Skeletal muscle cell (primary cell): Measurements from ENCODE around the gene WDR91.

ENCODE experiments used
- DNase-seq: peaks from one replicate; pipeline ENCODE4 v3.0.0-alpha.2; 2010; ENCODE audit warnings: low read depth
- H3K4me3 ChIP-seq: 2 replicates; pipeline ENCODE4 v1.5.1; 2011; ENCODE audit warnings: low read depth, mild to moderate bottlenecking, control low read depth, low read length, moderate library complexity

The WDR91 gene

DNA sequence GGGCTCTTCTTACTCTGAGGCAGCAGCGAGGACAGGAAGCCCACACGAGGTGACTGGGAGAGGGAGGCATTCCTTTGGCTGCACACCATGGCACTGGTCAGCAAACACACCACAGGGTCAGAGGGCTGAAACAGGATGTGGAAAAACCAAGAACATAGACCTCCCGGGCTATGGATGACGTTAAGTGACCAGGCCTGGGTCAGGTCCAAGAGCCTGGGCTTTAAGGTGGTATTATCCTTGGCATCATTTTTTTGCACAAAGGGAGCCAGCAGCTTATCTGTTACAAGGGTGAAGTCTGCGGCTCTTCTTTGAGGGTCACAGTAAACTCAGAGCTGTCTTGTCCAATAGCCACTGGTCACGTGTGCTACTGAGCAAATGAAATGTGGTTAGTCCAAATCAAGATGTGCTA is 7.0 kb downstream of the WDR91 start:
- no peak overlapping the region for H3K4me3 ChIP-seq
- no peak for DNase-seq

DNA sequence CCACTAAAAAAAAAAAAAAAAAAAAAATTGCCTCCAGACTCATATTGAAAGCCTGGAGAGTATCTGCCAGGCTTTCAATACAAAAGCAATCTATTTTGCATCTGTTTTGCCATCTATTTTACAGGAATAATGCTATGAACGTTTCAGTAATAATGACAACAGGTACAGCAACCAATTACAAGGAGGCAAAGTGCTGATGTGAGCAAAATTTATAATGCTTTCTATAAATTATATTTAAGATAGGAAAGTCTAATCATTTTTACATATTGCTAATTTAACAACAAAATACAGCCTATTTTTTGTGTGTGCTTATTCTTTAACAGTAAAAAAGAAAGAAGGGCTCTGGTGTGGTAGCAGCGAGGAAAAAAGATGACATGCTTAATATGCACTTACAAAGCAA is 10.0 kb downstream of the WDR91 start:
- no peak overlapping the region for H3K4me3 ChIP-seq
- DNase-seq: no peak

DNA sequence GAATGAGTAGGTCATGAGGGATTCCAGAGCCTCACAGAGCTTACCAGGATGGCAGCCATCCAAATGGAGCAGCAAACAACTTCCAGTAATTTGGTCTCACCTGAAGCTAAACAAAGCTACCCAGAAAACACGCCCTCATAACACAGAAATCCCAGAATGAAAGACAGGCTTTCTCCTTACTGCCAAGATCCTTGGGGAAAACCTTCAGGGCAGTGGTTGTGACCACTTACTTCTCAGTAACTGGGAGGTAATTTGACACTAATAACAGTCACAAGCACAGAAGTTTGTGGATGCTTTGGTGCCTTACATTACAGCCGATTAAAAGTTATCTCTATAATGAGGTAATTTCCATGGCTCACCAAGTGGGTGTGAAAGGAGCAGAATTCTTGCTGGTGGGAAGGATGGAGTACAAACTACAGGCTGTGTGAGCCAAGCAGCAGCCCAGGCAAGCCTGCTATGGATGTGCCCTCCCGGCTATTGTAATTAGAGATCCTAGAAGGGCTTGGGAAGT is 10.4 kb downstream of the WDR91 start:
- DNase-seq: no peak
- no peak overlapping the region for H3K4me3 ChIP-seq

DNA sequence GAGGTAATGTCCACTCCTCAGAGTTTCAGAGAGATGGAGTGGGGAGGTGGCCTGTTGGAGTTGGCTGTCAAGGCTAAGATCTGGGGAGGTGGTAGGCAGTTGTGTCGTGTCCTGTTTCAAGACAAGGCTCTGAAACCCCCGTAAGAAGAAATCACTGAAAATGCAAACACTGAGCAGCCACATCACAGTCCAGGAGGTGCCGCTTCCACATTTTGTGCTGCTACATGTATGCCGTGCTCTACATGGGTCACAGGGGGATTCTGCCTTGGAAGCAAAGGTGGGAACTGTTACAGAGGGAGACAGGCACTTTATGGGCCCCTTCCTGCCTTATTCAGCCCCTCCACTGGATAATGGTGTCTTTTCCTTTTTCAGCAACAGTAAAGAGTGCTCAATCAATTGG is 11.9 kb downstream of the WDR91 start:
- H3K4me3 ChIP-seq: no peak overlapping the region
- DNase-seq: no peak

DNA sequence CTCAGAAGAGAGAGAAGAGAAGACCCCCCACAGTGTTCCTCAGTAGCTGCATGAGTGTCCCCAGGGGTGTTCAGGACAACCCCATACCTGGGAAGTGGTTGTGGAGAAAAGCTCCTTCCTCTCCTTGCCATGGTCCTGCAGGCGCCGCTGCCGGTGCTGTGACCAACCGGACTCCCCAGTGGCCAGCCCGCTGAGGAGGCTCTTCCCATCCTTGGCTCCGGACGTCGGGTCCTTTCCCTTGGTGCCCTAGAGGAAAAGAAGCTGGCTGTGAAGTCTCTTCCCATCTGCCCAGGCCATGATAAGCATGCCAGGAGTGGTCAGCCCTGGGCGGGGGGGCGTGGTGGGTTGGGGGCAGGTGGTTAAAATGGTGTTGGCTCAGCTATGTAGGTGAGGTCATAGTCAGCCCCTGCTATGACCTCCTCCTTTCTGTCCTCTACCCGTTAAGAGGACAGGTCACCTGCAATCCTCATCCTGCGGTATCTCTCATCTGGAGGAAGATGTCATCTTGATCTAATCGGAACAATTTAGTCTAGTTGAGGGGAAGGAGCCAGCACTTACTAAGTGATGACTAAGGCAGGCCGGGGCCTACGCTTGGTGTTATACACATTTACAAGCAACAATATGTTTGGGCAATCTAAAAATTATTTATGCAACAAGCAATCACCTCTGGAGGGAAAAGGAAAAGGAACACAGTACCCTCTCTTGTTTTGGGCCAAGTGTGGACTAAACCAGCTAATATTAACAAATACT is 13.2 kb downstream of the WDR91 start:
- no peak overlapping the region for H3K4me3 ChIP-seq

DNA sequence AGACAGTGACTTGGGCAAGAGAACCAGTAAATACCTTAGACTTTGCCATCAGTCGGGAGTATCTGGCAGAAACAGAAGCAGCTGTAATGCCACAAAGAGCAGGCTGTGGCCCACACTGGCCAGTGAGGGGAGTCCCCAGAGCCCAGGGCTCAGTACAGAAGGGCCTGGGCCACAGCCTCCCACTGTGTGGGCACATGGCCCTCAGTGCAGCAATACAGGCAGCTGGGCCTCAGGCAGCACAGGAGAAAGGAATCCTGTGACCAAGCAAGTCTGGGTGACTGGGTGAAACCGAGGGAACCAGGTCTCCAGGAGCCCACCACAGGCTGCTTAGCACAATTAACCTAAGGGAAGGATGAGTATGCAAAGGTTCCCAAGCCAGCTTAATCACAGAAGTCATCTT is 14.0 kb downstream of the WDR91 start:
- no peak for DNase-seq
- H3K4me3 ChIP-seq: no peak overlapping the region

More for the DNA sequence above, 13.2 kb downstream of the WDR91 start:
- DNase-seq: no peak

DNA sequence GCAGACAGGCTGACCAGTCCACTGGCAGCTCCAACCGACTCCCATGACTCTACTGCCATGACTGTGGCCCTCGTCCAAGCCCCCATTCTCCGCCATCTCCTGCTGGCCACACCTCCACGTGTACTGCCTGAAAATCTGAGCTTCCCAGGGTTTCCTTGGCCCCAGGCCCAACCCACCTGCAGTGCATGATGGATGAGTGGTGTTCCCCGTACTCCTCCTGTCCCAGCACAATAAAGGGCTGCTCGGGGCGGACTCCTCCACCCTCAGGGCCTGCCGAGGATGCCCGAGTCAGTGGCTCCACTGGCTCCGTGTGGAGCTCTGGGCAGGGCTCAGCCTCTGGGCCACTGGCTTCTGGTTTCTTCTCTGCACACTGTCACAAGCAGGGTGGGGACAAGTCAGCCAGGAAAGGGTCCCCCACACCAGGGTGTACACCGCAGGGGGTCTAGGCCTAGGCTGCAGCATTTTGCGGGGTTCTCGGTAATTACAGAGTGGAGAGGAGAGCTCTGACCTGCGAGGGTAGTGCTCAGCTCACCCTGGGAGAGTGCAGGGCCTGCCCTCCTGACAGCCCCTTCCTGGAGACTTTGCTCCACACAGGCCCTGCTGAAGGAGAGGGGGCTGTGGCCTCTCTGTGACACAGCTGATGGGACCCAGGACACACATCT is 15.2 kb downstream of the WDR91 start:
- DNase-seq: no peak
- no peak overlapping the region for H3K4me3 ChIP-seq

DNA sequence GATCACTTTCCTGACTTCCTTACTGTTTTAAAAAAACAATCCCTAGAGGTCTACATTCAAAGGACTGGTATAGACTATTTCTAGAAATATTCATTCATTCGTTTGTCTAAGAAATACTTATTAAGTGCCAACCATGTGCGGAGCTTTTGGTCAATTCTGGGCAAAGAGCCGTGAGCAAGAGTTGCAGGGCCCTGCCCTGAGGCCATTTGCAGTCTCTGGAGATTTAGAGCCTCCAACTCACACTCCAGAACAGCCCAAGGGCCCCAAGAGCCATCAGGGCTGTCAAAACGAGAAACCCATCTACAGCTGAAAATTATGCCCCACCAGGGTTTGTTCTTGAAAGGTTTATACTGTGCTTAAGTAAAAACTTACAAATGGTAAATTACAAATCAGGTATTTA is 16.2 kb downstream of the WDR91 start:
- no peak for DNase-seq
- H3K4me3 ChIP-seq: no peak overlapping the region

DNA sequence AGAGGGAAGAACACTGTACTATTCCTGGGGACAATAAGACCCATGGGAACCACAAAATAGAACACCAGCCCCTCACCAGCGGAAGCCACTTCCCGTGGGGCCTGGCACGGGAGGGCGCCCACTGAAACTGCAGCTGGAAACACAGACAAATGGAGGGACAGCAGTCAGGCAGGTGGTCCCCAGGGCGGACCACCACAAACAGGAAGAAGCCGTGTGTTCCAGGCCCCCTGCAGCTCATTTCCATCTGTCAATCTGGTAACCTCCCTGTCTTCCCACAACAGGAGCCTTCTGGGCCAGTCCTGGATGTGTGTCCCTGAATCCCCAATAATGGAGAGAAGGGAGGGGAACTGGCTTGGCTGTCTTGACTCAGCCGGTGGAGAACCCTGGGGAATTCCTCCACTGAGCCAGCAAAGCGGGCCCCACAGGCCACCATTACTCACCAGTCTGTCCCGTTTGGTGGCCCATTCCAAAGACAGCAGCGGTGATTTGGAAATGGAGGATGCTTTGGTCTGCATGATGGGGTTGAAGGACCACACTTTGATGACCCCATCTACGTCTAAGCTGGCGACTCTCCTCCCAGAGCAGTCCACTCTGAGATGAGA is 16.7 kb downstream of the WDR91 start:
- H3K4me3 ChIP-seq: no peak overlapping the region
- DNase-seq: no peak

DNA sequence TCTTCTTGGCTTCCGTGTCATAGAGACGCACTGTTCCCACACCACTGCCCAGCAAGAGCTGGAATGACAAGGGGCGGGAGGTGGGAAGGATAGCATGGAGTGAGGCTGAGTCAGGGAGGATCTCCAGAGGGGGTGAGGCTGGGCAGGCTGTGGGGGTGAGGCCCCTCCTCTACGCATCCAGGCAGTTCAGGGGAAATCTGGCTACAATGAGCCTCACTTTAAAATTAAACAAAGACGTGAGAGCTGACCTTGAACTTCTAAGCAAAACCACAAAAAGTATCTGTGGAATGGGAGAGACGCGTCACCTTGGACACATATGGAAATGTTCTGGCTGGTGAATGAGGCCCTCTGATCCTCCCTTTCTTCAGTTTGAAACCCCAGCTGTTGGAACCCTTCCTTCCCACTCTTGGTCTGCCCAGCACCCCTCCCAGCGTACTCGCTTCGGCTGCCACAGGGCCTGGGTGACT is 17.7 kb downstream of the WDR91 start:
- H3K4me3 ChIP-seq: no peak overlapping the region
- DNase-seq: peak; percentile 45

DNA sequence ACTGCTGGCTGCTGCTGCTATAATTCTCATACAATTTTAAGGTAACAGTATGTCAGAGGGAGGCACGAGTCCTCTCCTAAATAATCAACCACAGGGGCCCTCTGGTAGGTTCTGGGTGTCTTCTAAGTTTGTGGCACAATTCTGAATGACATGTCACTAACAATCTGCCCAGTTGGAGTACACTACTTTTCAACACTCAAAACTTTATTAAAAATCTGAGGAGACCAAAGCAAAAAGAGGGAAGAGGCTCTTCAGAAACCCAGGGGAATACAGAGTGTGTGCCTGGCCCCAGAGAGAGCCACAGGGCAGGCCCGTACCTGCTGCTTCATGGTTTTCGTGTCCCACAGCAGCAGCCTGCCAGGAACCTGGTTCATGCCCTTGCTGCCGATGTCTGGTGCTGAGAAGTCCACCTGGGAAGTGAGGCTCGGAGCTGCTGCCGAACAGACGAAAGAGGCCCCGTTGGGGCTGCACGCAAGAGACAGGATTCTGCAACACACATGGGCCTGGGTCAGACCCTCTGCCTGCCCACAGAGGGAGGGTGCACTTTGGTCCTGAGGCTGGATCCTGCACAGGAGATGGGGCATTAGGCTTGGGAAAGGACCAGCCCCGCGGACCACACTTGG is 18.3 kb downstream of the WDR91 start:
- no peak overlapping the region for H3K4me3 ChIP-seq
- no peak for DNase-seq

DNA sequence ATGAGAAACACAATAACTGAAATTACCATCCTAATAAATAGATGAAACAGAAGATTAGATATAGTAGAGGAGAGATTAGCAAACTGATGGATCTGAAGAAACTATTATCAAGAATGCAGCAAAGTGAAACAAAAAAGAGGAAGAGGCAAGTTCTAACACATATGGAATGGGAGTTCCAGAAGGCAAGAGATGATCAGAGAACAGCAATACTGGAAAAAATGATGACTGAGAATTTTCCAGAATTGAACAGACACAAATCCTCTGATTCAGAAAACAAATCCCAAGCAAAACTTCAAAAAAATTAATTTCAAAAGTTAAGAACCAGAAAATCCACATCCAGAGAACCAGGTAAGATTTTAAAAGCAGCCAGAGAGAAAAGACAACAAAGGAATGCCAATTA is 20.6 kb downstream of the WDR91 start:
- DNase-seq: no peak
- H3K4me3 ChIP-seq: no peak overlapping the region

DNA sequence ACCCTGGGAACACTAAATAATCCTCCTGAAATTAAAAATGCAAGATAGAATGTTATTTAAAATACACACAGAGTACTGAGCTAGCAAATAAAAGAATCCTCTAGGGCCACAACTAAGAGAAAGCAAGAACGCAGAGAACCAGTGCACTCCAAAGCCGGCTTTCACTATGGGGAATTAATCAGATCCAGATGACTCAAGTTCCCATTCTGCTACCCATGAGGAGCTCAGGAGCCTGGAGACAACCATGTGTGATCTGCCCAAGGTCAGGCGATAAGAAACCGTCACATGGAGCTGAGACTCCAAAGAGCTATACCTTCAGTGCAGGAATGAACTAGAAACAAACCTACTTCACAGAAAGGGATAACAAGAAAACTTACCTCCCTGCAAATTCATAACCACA is 21.4 kb downstream of the WDR91 start:
- no peak for DNase-seq
- H3K4me3 ChIP-seq: no peak overlapping the region

DNA sequence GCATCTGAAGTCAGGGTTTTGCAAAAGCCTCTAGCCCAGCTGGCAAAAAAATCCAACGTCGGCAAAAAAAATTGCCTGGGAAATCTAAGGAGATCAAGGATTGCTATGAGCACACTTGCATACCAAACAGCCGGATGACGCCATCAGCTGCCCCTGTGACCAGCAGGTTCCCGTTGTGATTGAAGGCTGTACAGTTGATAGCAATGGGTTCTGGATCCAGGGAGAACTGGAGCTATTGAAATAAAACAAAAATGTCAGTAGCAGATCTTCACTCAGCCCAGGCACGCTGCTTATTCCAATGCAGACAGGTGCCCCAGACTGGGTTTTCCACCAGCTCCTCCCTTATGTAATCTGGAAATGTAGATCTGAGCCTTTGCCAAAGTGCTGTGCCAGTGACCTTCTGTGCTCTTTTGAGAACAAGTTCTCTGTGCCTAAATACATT is 22.1 kb downstream of the WDR91 start:
- H3K4me3 ChIP-seq: no peak overlapping the region
- no peak for DNase-seq

DNA sequence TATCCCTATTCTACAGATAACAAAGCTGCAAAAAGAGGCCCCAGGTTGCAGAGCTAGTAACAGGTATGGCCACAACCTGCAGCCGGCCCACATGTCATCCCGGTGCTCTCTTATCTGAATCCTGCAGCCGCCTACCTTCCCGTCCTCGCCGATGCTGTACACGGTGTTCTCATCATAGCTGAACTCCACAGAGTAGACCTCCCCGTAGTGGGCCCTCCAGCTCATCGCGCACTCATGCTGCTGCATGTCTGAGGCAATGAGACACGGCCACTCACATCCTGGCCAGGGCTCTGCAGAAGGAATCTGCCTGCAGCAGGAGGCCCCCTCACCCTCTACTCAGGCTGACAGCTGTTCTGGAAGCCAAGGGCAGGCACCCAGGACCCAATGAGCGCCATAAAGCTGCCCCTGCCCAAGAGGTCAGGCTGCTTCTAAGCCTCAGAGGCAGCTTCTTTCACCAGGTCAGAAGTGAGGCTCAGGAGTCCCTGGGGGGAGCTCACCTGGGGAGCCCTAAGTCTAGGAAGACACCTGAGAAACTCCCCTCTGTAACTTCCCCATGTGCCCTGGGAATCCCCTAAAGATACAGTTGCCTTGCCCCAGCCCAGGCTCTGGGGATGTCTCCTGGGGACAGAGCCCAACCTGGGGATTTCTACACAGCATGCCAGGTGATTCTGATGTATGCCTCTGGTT is 22.9 kb downstream of the WDR91 start:
- DNase-seq: no peak
- H3K4me3 ChIP-seq: no peak overlapping the region

DNA sequence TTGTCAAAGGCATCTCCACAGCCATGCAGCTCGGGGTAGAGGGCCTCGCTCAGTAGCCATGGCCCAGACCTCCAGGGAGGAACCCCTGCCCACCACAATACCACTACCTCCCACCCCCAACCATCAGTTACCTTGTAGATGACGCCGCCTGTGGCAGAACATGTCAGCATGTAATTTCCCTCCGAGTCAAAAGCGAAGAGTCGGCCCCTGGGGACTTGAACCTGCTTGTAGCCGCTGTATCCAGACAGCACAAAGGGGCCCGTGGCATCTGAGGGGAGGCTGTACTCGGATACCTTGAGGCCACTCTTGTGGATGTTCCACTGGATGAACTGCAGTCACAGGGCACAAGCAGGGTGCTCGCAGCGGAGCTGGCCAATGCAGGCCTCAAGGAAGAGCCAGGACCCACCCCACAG is 24.5 kb downstream of the WDR91 start:
- no peak overlapping the region for H3K4me3 ChIP-seq
- DNase-seq: no peak

DNA sequence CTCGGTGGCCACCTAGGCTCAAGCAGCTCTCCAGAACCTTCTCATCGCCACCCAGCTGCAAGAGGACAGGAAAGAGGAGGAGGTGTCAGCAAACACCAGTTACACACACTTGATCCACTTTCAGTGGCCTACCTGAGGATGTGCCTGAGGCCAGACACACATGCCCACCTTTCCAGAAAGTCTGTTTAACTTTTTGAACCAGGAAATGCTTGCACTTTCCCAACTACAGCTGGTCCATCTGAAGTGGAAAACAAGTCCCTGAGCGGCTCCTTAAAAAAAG is 25.1 kb downstream of the WDR91 start:
- H3K4me3 ChIP-seq: no peak overlapping the region
- no peak for DNase-seq

DNA sequence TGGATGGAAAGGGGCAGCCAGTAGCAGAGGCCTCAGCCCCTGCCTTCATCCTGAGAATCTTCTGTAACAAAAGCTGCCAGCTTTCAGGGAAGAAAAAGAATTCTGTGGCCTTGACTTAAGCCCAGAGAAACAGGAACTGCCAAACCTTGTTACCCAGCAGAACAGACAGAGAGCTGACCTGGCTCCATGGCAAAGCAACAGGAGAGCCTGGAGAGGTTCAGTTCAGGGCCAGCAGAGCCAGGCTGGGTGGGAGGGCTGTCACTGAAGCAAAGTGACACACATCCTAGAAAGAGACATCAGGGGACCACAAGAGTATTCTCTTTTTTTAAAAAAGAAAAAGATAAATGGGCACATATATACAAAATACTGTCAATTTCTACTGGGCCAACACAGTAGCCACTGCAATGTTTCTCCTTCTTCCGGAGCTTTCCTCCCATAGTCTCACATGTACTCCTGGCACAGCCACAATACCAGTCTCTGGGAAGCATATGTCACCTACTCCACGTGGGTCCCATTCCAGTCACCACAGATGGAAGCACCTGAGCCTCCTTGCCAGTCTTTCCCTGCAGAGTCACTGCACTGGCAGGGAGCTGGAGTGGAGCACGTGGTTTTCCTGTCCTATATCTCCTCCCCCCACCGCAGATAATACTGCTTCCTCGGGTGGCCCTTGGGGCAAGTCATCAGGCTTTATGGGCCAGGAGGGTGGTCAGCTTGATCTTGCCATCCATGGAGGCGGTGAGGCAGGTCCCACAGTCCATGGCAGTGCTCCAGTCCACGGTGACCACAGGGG is 25.7 kb downstream of the WDR91 start:
- no peak overlapping the region for H3K4me3 ChIP-seq
- DNase-seq: no peak

DNA sequence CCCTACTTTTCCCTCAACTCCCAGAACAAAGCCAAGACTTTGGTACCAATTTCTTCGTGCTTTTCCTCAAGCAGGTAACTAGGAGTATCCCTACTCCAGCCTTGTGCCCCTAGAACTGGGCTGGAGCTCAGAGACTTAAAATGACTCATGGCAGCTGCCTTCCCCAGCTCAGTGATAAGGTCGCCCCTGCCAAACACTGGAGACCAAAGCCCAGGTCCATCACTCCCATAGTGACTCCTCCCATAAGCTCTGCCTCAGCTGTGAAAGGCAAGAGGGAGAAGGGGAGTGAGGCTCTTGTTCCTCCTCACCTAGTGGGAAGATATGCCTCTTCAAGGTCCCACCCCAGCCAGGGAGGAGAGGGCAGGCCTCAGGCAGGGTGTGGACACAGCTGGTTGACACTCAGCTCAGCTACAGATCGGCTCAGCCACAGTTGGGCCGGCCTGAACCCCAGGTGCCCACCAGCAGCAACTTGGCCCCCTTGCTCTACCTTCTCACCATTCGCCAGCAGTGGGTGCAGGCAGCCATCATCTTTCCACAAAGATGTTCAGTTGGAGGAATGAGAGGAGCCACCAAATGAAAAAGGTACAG is 27.0 kb downstream of the WDR91 start:
- no peak overlapping the region for H3K4me3 ChIP-seq

More for the DNA sequence above, 27.0 kb downstream of the WDR91 start:
- DNase-seq: no peak
